HG03108 (cell line): ENCODE data around the gene TCAP.

Experiments
- ATAC-seq: cut with Tn5 transposase; IDR thresholded peaks from one replicate; pipeline ENCODE4 v1.9.1; 2021; ENCODE audit warnings: moderate library complexity; ENCODE audit not compliant: unreplicated experiment

TCAP gene

GRCh38 chr17:39628655-39629493 is 36.3 kb upstream of the TCAP start:
- ATAC-seq, result no peak

- no peak for ATAC-seq
Observed at GRCh38 chr17:39629494-39629880, 35.7 kb upstream of the TCAP start.

- no peak for ATAC-seq
Observed at GRCh38 chr17:39629898-39630297, 35.3 kb upstream of the TCAP start.

- ATAC-seq, result no peak
Observed at GRCh38 chr17:39631403-39631802, 33.7 kb upstream of the TCAP start.

GRCh38 chr17:39632153-39632941 is 32.8 kb upstream of the TCAP start:
- ATAC-seq, result no peak

- no peak for ATAC-seq
Observed at GRCh38 chr17:39633570-39634183, 31.5 kb upstream of the TCAP start.

GRCh38 chr17:39634384-39634871 is 30.7 kb upstream of the TCAP start:
- ATAC-seq, result no peak

- ATAC-seq, result no peak
Observed at GRCh38 chr17:39635614-39636176, 29.5 kb upstream of the TCAP start.

- ATAC-seq, result peak; percentile 6
Observed at GRCh38 chr17:39636587-39636926, 28.6 kb upstream of the TCAP start.

- peak; percentile 71 for ATAC-seq
Observed at GRCh38 chr17:39636927-39637736, 28.0 kb upstream of the TCAP start, which contains the start of gene STARD3. STARD3 (plus strand) TSS chr17:39637144; CDS start chr17:39653532, 16,388 bp downstream.

- no peak for ATAC-seq
Observed at GRCh38 chr17:39638317-39638716, 26.8 kb upstream of the TCAP start.

- no peak for ATAC-seq
Observed at GRCh38 chr17:39639043-39639442, 26.1 kb upstream of the TCAP start.

GRCh38 chr17:39639566-39640458 is 25.3 kb upstream of the TCAP start:
- ATAC-seq, result no peak

GRCh38 chr17:39640591-39641031 is 24.5 kb upstream of the TCAP start:
- ATAC-seq, result no peak

- ATAC-seq, result no peak
Observed at GRCh38 chr17:39641097-39641496, 24.1 kb upstream of the TCAP start.

GRCh38 chr17:39641883-39642282 is 23.3 kb upstream of the TCAP start:
- ATAC-seq, result no peak

- no peak for ATAC-seq
Observed at GRCh38 chr17:39642291-39643074, 22.7 kb upstream of the TCAP start.

GRCh38 chr17:39643271-39643670 is 21.9 kb upstream of the TCAP start:
- no peak for ATAC-seq

- ATAC-seq, result no peak
Observed at GRCh38 chr17:39647256-39647655, 17.9 kb upstream of the TCAP start.
